SK-N-SH (cell line): ENCODE results near the gene SLC4A9. TPM values are rescaled to one million over a fixed set of nuclear protein-coding genes. Genes with fewer than 3 reads are reported as not detected.

Source experiments
- CTCF ChIA-PET: fragments of 300-600, 350-600 bp; formaldehyde crosslinking; extraction: SDS; loops from one replicate; lab custom pipeline; 2021; lab: Yijun Ruan, JAX
- POLR2A ChIA-PET: fragments of 350-600 bp; sonication (Branson Sonifier 250); formaldehyde crosslinking; extraction: SDS; loops from one replicate; lab custom pipeline; 2020; ENCODE audit warnings: antibody characterized with exemption, inconsistent platforms; lab: Yijun Ruan, JAX
- DNase-seq: peaks from one replicate; pipeline ENCODE4 v3.0.0; 2012
- H2AFZ ChIP-seq: fragments of 200-600 bp; sonication (generic); 2 replicates; pipeline ENCODE4 v1.8.1; 2016; ENCODE audit warnings: antibody characterized with exemption, mild to moderate bottlenecking, low read depth
- H3F3A ChIP-seq: fragments of 200-600 bp; sonication (generic); replicated peaks from 2 replicates; pipeline ENCODE3; 2016; ENCODE audit warnings: antibody characterized with exemption, mild to moderate bottlenecking; ENCODE audit not compliant: insufficient read depth
- H3K27ac ChIP-seq, 2 experiments: fragments of 200-500 bp in 1 of 2; fragments of 200-600 bp in 1 of 2; sonication (Bioruptor generic) in 1 of 2; sonication (generic), shearing (Covaris generic) in 1 of 2; 2 replicates each; pipeline versions ENCODE4 v1.5.1 to v1.6.1; 2014 to 2016; ENCODE audit warnings: low read depth in 2 of 2, inconsistent platforms in 1 of 2, low read length in 1 of 2, mild to moderate bottlenecking in 1 of 2, mixed read lengths in 1 of 2
- H3K27me3 ChIP-seq: fragments of 200-600 bp; sonication (generic), shearing (Covaris generic); 2 replicates; pipeline ENCODE4 v1.6.1; 2016; ENCODE audit warnings: mixed run types; ENCODE audit not compliant: insufficient read depth
- H3K36me3 ChIP-seq, 2 experiments: fragments of 200-500 bp in 1 of 2; fragments of 200-600 bp in 1 of 2; sonication (Bioruptor generic) in 1 of 2; sonication (generic) in 1 of 2; replicated peaks in 1 of 2; 2 replicates each; pipeline versions ENCODE3 to v1.5.1; 2014 to 2016; ENCODE audit warnings: low read length in 1 of 2, mild to moderate bottlenecking in 1 of 2; ENCODE audit not compliant: insufficient read depth in 2 of 2, control insufficient read depth in 1 of 2
- H3K4me1 ChIP-seq, 2 experiments: fragments of 200-500 bp in 1 of 2; fragments of 200-600 bp in 1 of 2; sonication (Bioruptor generic) in 1 of 2; sonication (generic), shearing (Covaris generic) in 1 of 2; 2 replicates each; pipeline versions ENCODE4 v1.5.1 to v1.6.1; 2014 to 2016; ENCODE audit warnings: low read depth in 1 of 2, low read length in 1 of 2, mixed run types in 1 of 2; ENCODE audit not compliant: insufficient read depth in 2 of 2, control insufficient read depth in 1 of 2
- H3K4me2 ChIP-seq: fragments of 200-600 bp; sonication (generic), shearing (Covaris generic); 2 replicates; pipeline ENCODE4 v1.6.1; 2017; ENCODE audit warnings: mixed run types
- H3K4me3 ChIP-seq, 2 experiments: fragments of 200-500 bp in 1 of 2; fragments of 200-600 bp in 1 of 2; sonication (Bioruptor generic) in 1 of 2; sonication (generic), shearing (Covaris generic) in 1 of 2; 2 replicates each; pipeline versions ENCODE4 v1.5.1 to v1.8.1; 2014 to 2016; ENCODE audit warnings: low read depth in 2 of 2, inconsistent platforms in 1 of 2, low read length in 1 of 2, mild to moderate bottlenecking in 1 of 2, mixed read lengths in 1 of 2, moderate library complexity in 1 of 2
- H3K79me2 ChIP-seq: fragments of 200-600 bp; sonication (generic); 2 replicates; pipeline ENCODE4 v1.8.1; 2017; ENCODE audit warnings: mild to moderate bottlenecking; ENCODE audit not compliant: insufficient read depth
- H3K9ac ChIP-seq: fragments of 200-600 bp; sonication (generic); 2 replicates; pipeline ENCODE4 v1.6.1; 2017; ENCODE audit warnings: mixed run types
- H3K9me2 ChIP-seq: fragments of 200-600 bp; sonication (generic); 2 replicates; pipeline ENCODE4 v1.6.1; 2017; ENCODE audit warnings: mixed run types
- H3K9me3 ChIP-seq: fragments of 200-600 bp; sonication (generic); 2 replicates; pipeline ENCODE4 v1.6.1; 2017; ENCODE audit warnings: mixed run types, mild to moderate bottlenecking, moderate library complexity
- H4K20me1 ChIP-seq: fragments of 200-600 bp; sonication (generic); 2 replicates; pipeline ENCODE4 v1.6.1; 2017; ENCODE audit warnings: mild to moderate bottlenecking, mixed run types; ENCODE audit not compliant: insufficient read depth
- ELF1 ChIP-seq: IDR thresholded peaks from 2 replicates; pipeline ENCODE4 v1.4.0; 2012
- EP300 ChIP-seq, 2 experiments: IDR thresholded peaks; 2 replicates each; pipeline versions ENCODE4 v1.4.0 to v1.6.1; 2012; ENCODE audit warnings: borderline replicate concordance in 1 of 2, low read depth in 1 of 2, low read length in 1 of 2
- EZH2phosphoT487 ChIP-seq: fragments of 200-600 bp; sonication (generic); IDR thresholded peaks from 2 replicates; pipeline ENCODE4 v1.6.1; 2017; ENCODE audit warnings: low read depth, mixed run types, mild to moderate bottlenecking, antibody characterized with exemption, moderate library complexity, borderline replicate concordance
- FOXJ3 ChIP-seq: sonication (generic); formaldehyde crosslinking; IDR thresholded peaks from 2 replicates; pipeline ENCODE4 v1.5.1; 2020; ENCODE audit warnings: mild to moderate bottlenecking, missing genetic modification reagents
- JUND ChIP-seq: IDR thresholded peaks from 2 replicates; pipeline ENCODE4 v1.4.0; 2012
- MAX ChIP-seq: IDR thresholded peaks from 2 replicates; pipeline ENCODE4 v1.4.0; 2012; ENCODE audit warnings: low read depth
- MEF2A ChIP-seq: IDR thresholded peaks from 2 replicates; pipeline ENCODE4 v1.4.0; 2012; ENCODE audit warnings: low read depth, borderline replicate concordance
- MXI1 ChIP-seq: IDR thresholded peaks from 2 replicates; pipeline ENCODE4 v1.6.1; 2012; ENCODE audit warnings: mild to moderate bottlenecking, low read depth, low read length, improper control_type of control experiment
- NFIC ChIP-seq: IDR thresholded peaks from 2 replicates; pipeline ENCODE4 v1.4.0; 2012; ENCODE audit warnings: borderline replicate concordance
- PBX3 ChIP-seq: IDR thresholded peaks from 2 replicates; pipeline ENCODE4; 2012
- POLR2AphosphoS5 ChIP-seq: IDR thresholded peaks from 2 replicates; pipeline ENCODE4 v1.6.1; 2012; ENCODE audit warnings: low read depth, low read length
- RAD21 ChIP-seq: IDR thresholded peaks from 2 replicates; pipeline ENCODE4 v1.6.1; 2012; ENCODE audit warnings: mild to moderate bottlenecking, low read length
- SIN3A ChIP-seq: IDR thresholded peaks from 2 replicates; pipeline ENCODE4 v1.6.1; 2012; ENCODE audit warnings: low read depth, mild to moderate bottlenecking, low read length, moderate library complexity, borderline replicate concordance
- TCF12 ChIP-seq: IDR thresholded peaks from 2 replicates; pipeline ENCODE4 v1.4.0; 2012
- YY1 ChIP-seq: IDR thresholded peaks from 2 replicates; pipeline ENCODE4 v1.4.0; 2012; ENCODE audit warnings: low read depth, mild to moderate bottlenecking
- WGBS: methylation state at CpG from one replicate; pipeline ENCODE4 v1.1.6; 2017; ENCODE audit warnings: low lambda C conversion rate; 5-methylcytosine and 5-hydroxymethylcytosine counted together
- polyA plus RNA-seq, 3 experiments: library from polyadenylated mRNA; depleted of rRNA; stranded (reverse); fragments of >200 nt; gene quantifications; 2 replicates each; pipeline ENCODE4 v1.2.3, GENCODE V29; 2012
- TF ChIP-seq, protein P1 (sequence below): fragments of 200-600 bp; sonication (generic); IDR thresholded peaks from 2 replicates; pipeline ENCODE4 v1.6.1; 2017; ENCODE audit warnings: antibody characterized with exemption, mild to moderate bottlenecking, moderate library complexity

SLC4A9 gene
- polyA plus RNA-seq, 1 of the 3 experiments (the other 2 are of a cell fraction): 0.02 TPM

DNA sequence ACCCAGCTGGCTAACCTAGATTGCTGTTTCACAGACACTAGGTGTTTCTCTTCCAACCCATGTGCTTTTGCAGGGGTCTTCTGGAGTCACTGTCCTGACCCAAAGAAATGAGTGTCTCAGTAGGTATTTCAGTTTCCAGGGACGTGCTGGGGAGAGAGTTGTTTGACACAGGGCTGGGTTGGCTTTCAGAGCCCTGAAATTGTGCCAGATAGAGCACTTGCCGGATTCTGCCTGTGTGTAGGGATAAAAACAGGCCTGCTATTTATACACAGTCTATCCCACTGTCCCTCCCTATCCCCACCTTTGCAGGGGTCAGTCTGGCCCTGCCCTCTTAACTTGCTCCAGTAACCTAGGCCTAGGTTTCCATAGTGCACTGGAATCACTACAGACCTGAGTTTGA, 12.6 kb upstream of the SLC4A9 start:
- peaks cover 0 to 12% of the 10 kb centered on the region in 2 experiments for H3K36me3 ChIP-seq
- no peaks in the 10 kb centered on the region for H3K9me3 ChIP-seq
- 94% methylated on average over 2 of the region's 2 CpGs for WGBS
- no peak overlapping the region for H3K4me3 ChIP-seq
- peaks cover 8% of the 10 kb centered on the region for H3F3A ChIP-seq
- peak overlapping the region; percentile 94; the same call in 1 of the 2 replicates for H3K4me2 ChIP-seq
- peaks cover 17% of the 10 kb centered on the region for H4K20me1 ChIP-seq
- H3K9ac ChIP-seq: no peak overlapping the region
- peaks cover 12 to 25% of the 10 kb centered on the region in 2 experiments for H3K4me1 ChIP-seq
- H3K27ac ChIP-seq: peak overlapping the region in 1 of 2 experiments; percentile 35; a peak in 1 of 4 replicates
- no peak overlapping the region for H2AFZ ChIP-seq
- no peaks in the 10 kb centered on the region for H3K9me2 ChIP-seq
- ChIA-PET CTCF (interaction anchor here (0.6 to 15.0 kb wide), 21 partner anchors 8 to 235 kb away, joined by 3 to 418 read pairs (median 6); partner anchors contain the start of gene PFDN1), POLR2A (no interaction called here)
- no peak for DNase-seq
- H3K79me2 ChIP-seq: peaks cover 40% of the 10 kb centered on the region
- H3K27me3 ChIP-seq: no peaks in the 10 kb centered on the region
- TF ChIP-seq EZH2phosphoT487 (no peak), SIN3A (no peak), TCF12 (no peak), POLR2AphosphoS5 (no peak), NFIC (no peak), FOXJ3 (CRISPR knock-in tag) (no peak), MAX (no peak), RAD21 (no peak), PBX3 (no peak)
- TF ChIP-seq, protein P1, sequence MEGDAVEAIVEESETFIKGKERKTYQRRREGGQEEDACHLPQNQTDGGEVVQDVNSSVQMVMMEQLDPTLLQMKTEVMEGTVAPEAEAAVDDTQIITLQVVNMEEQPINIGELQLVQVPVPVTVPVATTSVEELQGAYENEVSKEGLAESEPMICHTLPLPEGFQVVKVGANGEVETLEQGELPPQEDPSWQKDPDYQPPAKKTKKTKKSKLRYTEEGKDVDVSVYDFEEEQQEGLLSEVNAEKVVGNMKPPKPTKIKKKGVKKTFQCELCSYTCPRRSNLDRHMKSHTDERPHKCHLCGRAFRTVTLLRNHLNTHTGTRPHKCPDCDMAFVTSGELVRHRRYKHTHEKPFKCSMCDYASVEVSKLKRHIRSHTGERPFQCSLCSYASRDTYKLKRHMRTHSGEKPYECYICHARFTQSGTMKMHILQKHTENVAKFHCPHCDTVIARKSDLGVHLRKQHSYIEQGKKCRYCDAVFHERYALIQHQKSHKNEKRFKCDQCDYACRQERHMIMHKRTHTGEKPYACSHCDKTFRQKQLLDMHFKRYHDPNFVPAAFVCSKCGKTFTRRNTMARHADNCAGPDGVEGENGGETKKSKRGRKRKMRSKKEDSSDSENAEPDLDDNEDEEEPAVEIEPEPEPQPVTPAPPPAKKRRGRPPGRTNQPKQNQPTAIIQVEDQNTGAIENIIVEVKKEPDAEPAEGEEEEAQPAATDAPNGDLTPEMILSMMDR: no peak
- TF ChIP-seq, all 33 proteins: peak for 0

DNA sequence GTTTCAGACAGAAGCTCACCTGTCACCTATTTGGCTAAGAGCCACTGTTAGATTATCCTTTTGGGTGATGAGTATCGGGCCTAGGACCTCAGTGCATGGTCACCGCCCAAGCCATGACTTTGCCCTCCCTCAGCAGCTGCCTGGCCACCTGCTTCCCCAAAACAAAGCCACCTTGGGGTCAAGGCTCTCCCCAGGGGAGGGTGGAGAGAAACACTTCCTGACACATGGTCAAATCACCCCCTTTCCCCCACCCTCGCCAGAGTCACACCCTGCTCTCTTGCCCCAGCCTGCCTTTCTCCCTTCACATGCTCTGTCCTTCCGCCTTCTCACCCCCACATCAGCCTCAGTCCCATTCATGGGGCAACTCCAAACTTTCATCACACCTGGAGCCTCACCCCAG, 11.9 kb upstream of the SLC4A9 start:
- CTCF ChIA-PET: interaction anchor here (1.0 to 15.0 kb wide), 6 partner anchors 15 to 120 kb away, joined by 3 to 418 read pairs (median 6); no protein-coding TSS in a partner anchor
- H3K4me1 ChIP-seq: peaks cover 12 to 18% of the 10 kb centered on the region in 2 experiments
- no peak overlapping the region for H2AFZ ChIP-seq
- H3K9me3 ChIP-seq: no peaks in the 10 kb centered on the region
- H3K36me3 ChIP-seq: peaks cover 0 to 7% of the 10 kb centered on the region in 2 experiments
- H3K9ac ChIP-seq: no peak overlapping the region
- TF ChIP-seq YY1 (no peak), JUND (no peak), MEF2A (no peak), FOXJ3 (CRISPR knock-in tag) (no peak), MXI1 (no peak), ELF1 (no peak), PBX3 (no peak), EP300 (IDR thresholded peaks at IDR 0.05; ENCODE audit: borderline replicate concordance in 1 of 2, low read depth in 1 of 2, low read length in 1 of 2) (no peak), POLR2AphosphoS5 (no peak)
- H3F3A ChIP-seq: peaks cover 11% of the 10 kb centered on the region
- peaks cover 33% of the 10 kb centered on the region for H3K79me2 ChIP-seq
- no peak overlapping the region for H3K4me3 ChIP-seq
- 91% methylated on average over 4 of the region's 4 CpGs for WGBS
- H3K27me3 ChIP-seq: no peaks in the 10 kb centered on the region
- POLR2A ChIA-PET: no interaction called here
- H3K27ac ChIP-seq: no peak overlapping the region
- H3K9me2 ChIP-seq: no peaks in the 10 kb centered on the region
- DNase-seq: no peak
- H4K20me1 ChIP-seq: peaks cover 17% of the 10 kb centered on the region
- H3K4me2 ChIP-seq: no peak overlapping the region
